HepG2 (cell line): ENCODE data around the gene MAN2B2. TPM values are rescaled to one million over a fixed set of nuclear protein-coding genes. Genes with fewer than 3 reads are reported as not detected.
A peak's percentile ranks its signal among the peaks of the same experiment; 100 is the strongest.

Experiments used
- ATAC-seq: fragments of 200-7000 bp; cut with Tn5 transposase; 3 replicates; pipeline ENCODE4 v1.9.1; 2020; ENCODE audit warnings: mild to moderate bottlenecking, moderate library complexity
- BruUV-seq: library from RNA; stranded (reverse); fragments of 400-500 nt; replicated peaks from 2 replicates; lab custom pipeline; 2021; lab: Mats Ljungman, UMichigan
- CTCF ChIA-PET: fragments of 300-600 bp; formaldehyde crosslinking; extraction: SDS; loops from one replicate; lab custom pipeline; 2021; ENCODE audit warnings: low total read pairs, inconsistent platforms, low intra/inter-chr PET ratio; lab: Yijun Ruan, JAX
- POLR2A ChIA-PET: fragments of 350-600 bp; sonication (Branson Sonifier 250); formaldehyde crosslinking; loops from one replicate; lab custom pipeline; 2020; ENCODE audit warnings: antibody characterized with exemption, inconsistent platforms; lab: Yijun Ruan, JAX
- DNase-seq: peaks from one replicate; pipeline ENCODE4 v3.0.0-alpha.2; 2015; ENCODE audit warnings: low spot score
- FAIRE-seq: peaks from 3 replicates; lab custom pipeline; 2011; peaks lifted over from hg19 to GRCh38; lab: Jason Lieb, UNC
- H2AFZ ChIP-seq: one replicate; pipeline ENCODE4 v1.6.1; 2011; ENCODE audit warnings: low read length, inconsistent platforms
- H3K27ac ChIP-seq: fragments of 300-600 bp; 3 replicates; pipeline ENCODE4 v1.8.0; 2011; ENCODE audit warnings: mixed run types, mild to moderate bottlenecking, mixed read lengths, low read length, inconsistent platforms; ENCODE audit not compliant: insufficient read depth; ENCODE audit errors: extremely low read length
- H3K27me3 ChIP-seq, 2 experiments: fragments of 200-600 bp in 1 of 2; 2 replicates in 1 of 2; 3 replicates in 1 of 2; pipeline versions ENCODE4 v1.6.0 to v1.8.0; 2011; ENCODE audit warnings: low read length in 2 of 2, mild to moderate bottlenecking in 2 of 2, moderate library complexity in 2 of 2, inconsistent platforms in 1 of 2; ENCODE audit not compliant: insufficient read depth in 2 of 2, control insufficient read depth in 1 of 2
- H3K36me3 ChIP-seq, 2 experiments: fragments of 200-600 bp in 1 of 2; replicated peaks in 1 of 2; 2 replicates in 1 of 2; 3 replicates in 1 of 2; pipeline versions ENCODE4 v1.5.1 to v1.8.0; 2011; ENCODE audit warnings: low read length in 2 of 2, inconsistent platforms in 1 of 2; ENCODE audit not compliant: insufficient read depth in 2 of 2, control insufficient read depth in 1 of 2
- H3K4me1 ChIP-seq: 2 replicates; pipeline ENCODE4 v1.5.1; 2012; ENCODE audit warnings: low read length, inconsistent platforms; ENCODE audit not compliant: insufficient read depth
- H3K4me2 ChIP-seq: 2 replicates; pipeline ENCODE4 v1.6.0; 2011; ENCODE audit warnings: low read depth, low read length, inconsistent platforms
- H3K4me3 ChIP-seq, 3 experiments: fragments of 200-600 bp in 1 of 3; sonication (generic), shearing (Covaris generic) in 1 of 3; replicated peaks in 1 of 3; 2 replicates each; pipeline ENCODE4 v1.5.1; 2011 to 2016; ENCODE audit warnings: low read length in 3 of 3, inconsistent platforms in 2 of 3, low read depth in 2 of 3, mild to moderate bottlenecking in 2 of 3, control low read depth in 1 of 3, mixed read lengths in 1 of 3; ENCODE audit not compliant: insufficient read depth in 1 of 3
- H3K79me2 ChIP-seq: one replicate; pipeline ENCODE4 v1.6.1; 2011; ENCODE audit warnings: low read length, inconsistent platforms; ENCODE audit not compliant: insufficient read depth
- H3K9ac ChIP-seq: 2 replicates; pipeline ENCODE4 v1.6.0; 2011; ENCODE audit warnings: mild to moderate bottlenecking, low read depth, low read length, inconsistent platforms; ENCODE audit not compliant: insufficient read depth
- H3K9me3 ChIP-seq: 2 replicates; pipeline ENCODE4 v1.5.1; 2012; ENCODE audit warnings: mild to moderate bottlenecking, low read length
- H4K20me1 ChIP-seq: 2 replicates; pipeline ENCODE4 v1.6.0; 2011; ENCODE audit warnings: inconsistent platforms, mild to moderate bottlenecking, low read length, moderate library complexity; ENCODE audit not compliant: insufficient read depth
- AGO1 ChIP-seq: fragments of 200-400 bp; formaldehyde crosslinking; IDR thresholded peaks from 2 replicates; pipeline ENCODE4 v1.6.1; 2017; ENCODE audit warnings: mild to moderate bottlenecking, low read depth, low read length, moderate library complexity; ENCODE audit not compliant: poor library complexity, severe bottlenecking
- CC2D1A ChIP-seq: sonication (generic); formaldehyde crosslinking; IDR thresholded peaks from 2 replicates; pipeline ENCODE4 v1.8.1; 2023; ENCODE audit warnings: mild to moderate bottlenecking, missing genetic modification reagents
- HMGXB3 ChIP-seq: sonication (generic); formaldehyde crosslinking; IDR thresholded peaks from 2 replicates; pipeline ENCODE4 v1.4.0; 2020; ENCODE audit warnings: missing genetic modification reagents, borderline replicate concordance
- LCORL ChIP-seq, 2 experiments: fragments of 450-650 bp in 1 of 2; sonication (generic) in 1 of 2; formaldehyde crosslinking in 1 of 2; IDR thresholded peaks; 2 replicates each; pipeline versions ENCODE4 v1.5.0 to v1.6.1; 2017 to 2020; ENCODE audit warnings: antibody characterized with exemption in 1 of 2, missing genetic modification reagents in 1 of 2
- MEIS1 ChIP-seq: sonication (generic); formaldehyde crosslinking; IDR thresholded peaks from 2 replicates; pipeline ENCODE4 v1.9.0; 2021; ENCODE audit warnings: mild to moderate bottlenecking, missing genetic modification reagents, moderate library complexity, borderline replicate concordance
- SMAD9 ChIP-seq: sonication (generic); formaldehyde crosslinking; IDR thresholded peaks from 2 replicates; pipeline ENCODE4 v1.5.1; 2020; ENCODE audit warnings: mild to moderate bottlenecking, missing genetic modification reagents
- ZBTB43 ChIP-seq: sonication (generic); formaldehyde crosslinking; conservative IDR thresholded peaks from 2 replicates; pipeline ENCODE4 v1.4.0; 2020; ENCODE audit warnings: missing genetic modification reagents
- ZNF451 ChIP-seq: sonication (generic); formaldehyde crosslinking; IDR thresholded peaks from 2 replicates; pipeline ENCODE4 v1.5.0; 2020; ENCODE audit warnings: mild to moderate bottlenecking, missing genetic modification reagents
- ZNF709 ChIP-seq: sonication (generic); formaldehyde crosslinking; IDR thresholded peaks from 2 replicates; pipeline ENCODE4 v1.5.0; 2020; ENCODE audit warnings: mild to moderate bottlenecking, missing genetic modification reagents
- ZNF737 ChIP-seq: sonication (generic); formaldehyde crosslinking; IDR thresholded peaks from 2 replicates; pipeline ENCODE4 v1.5.0; 2020; ENCODE audit warnings: missing genetic modification reagents, mild to moderate bottlenecking, borderline replicate concordance
- WGBS: methylation state at CpG from one replicate; pipeline ENCODE4 v1.1.6; 2017; ENCODE audit warnings: low lambda C conversion rate; 5-methylcytosine and 5-hydroxymethylcytosine counted together
- in situ Hi-C: cut with HindIII; loops from 2 replicates; pipeline ENCODE4 v1.10.0; 2017; ENCODE audit warnings: low pct_unique_long_range_greater_than_20kb; ENCODE audit not compliant: extremely low pct_ligation_motif_present
- intact Hi-C: fragments of 100-400 bp; cut with micrococcal nuclease; formaldehyde crosslinking; loops from one replicate; pipeline ENCODE4 v1.10.0; 2022; ENCODE audit not compliant: unreplicated experiment
- polyA plus RNA-seq, 8 experiments: library from polyadenylated mRNA; depleted of rRNA in 3 of 8; stranded (reverse) in 7 of 8; unstranded in 1 of 8; fragments of >200 nt; fragmentation: Illumina TruSeq in 4 of 8; extraction: Trizol in 4 of 8; gene quantifications; 2 replicates each; pipeline versions ENCODE4 v1.2.1 to v1.2.3, GENCODE V29; 2011 to 2016; ENCODE audit warnings: low read depth in 4 of 8, missing spikeins in 1 of 8, mixed read lengths in 1 of 8; ENCODE audit not compliant: insufficient read depth in 1 of 8
- total RNA-seq, 5 experiments: library from RNA; depleted of rRNA; stranded (reverse); fragments of >200 nt; fragmentation: Illumina TruSeq; extraction: Trizol; gene quantifications; 2 replicates each; pipeline ENCODE4 v1.2.3, GENCODE V29; 2016; ENCODE audit warnings: low read depth in 1 of 5

MAN2B2 gene
- total and polyA plus RNA-seq, 2 of the 13 experiments (the other 11 are each of a cell fraction or from before 2014, with no cell fraction given) = 4.8 to 5.4 TPM

DNA sequence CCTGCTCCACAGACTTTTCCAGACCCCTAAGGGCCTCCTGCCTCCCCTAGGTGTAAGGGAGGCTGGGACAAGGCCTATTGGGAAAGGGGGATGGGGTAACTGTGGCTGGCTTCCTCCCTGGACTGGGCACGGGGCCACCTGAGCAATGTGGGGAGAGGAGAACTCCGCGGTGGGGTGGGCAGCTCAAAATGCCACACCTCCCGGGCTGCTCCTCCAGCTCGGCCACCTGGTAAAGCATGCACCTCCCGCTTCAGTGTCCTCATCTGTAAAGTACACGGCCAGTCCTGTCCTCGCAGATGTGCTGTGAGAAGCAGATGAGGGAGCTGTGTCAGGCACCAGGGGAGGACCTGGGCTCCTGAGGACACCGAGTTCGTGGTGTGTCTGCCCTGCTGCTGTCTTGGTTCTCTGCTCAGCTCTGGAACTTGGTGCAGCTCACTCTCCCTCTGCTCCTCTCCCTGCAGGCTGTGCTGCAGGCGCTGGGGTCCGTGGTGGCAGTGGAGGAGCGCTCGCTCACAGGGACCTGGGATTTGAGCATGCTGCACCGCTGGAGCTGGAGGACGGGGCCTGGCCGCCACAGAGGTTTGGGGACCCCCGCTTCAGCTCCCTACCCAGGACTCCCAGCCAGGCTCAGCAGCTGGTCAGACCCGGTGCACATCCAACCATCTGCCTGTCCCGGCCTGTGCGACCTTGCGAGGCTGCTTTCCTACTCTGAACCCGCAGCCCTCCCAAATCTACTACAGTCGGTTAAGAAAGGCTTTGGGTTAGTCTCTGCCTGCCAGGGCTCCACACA lies 44.7 kb downstream of the MAN2B2 start:
- Histone ChIP-seq H3K4me3 (no peak overlapping the region), H3K9ac (no peak overlapping the region), H4K20me1 (no peaks in the 10 kb centered on the region), H3K4me1 (no peaks in the 10 kb centered on the region), H3K79me2 (no peaks in the 10 kb centered on the region), H3K36me3 (peaks cover 2 to 5% of the 10 kb centered on the region in 2 experiments; a peak in 2 of 5 replicates), H3K9me3 (no peaks in the 10 kb centered on the region), H2AFZ (no peak overlapping the region), H3K27me3 (no peaks in the 10 kb centered on the region; a peak in 1 of 5 replicates), H3K27ac (no peak overlapping the region), H3K4me2 (no peak overlapping the region)
- WGBS = 75% methylated on average over 3 of the region's 24 CpGs
- TF ChIP-seq SMAD9 (no peak), ZBTB43 (CRISPR knock-in tag) (no peak)
- ATAC-seq (no peak; the same call in 2 of the 3 replicates), FAIRE-seq (no peak), DNase-seq (no peak)
- intact Hi-C loops (loop anchor here (10.0 kb wide), 1 partner anchor 65 kb away; no protein-coding TSS in a partner anchor), in situ Hi-C loops (no loop called here)
- CTCF ChIA-PET = no interaction called here
- BruUV-seq = no TSS peak
- POLR2A ChIA-PET = no interaction called here

DNA sequence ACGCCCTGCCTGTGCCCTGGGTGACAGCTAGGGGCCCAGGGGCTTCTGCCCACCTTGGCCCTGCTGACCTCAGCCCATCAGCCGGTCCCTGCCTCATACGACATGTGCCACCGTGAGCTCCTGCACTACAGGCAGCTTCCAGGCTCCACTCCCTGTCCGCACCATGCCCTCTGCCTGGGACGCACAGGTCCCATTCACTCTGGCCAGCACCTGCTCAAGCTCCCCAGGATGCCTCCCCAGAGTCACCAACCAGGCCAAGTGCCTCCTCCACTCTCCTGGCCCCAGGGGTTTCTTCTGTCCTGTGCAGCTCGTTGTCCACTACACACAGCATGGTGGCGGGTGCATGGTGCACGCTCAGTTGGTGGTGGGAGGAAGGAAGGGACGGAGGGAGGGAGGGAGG lies 45.3 kb downstream of the MAN2B2 start:
- H3K9me3 ChIP-seq = no peaks in the 10 kb centered on the region
- no peak overlapping the region for H3K4me2 ChIP-seq
- H2AFZ ChIP-seq = no peak overlapping the region
- peaks cover 2 to 5% of the 10 kb centered on the region in 2 experiments; a peak in 1 of 5 replicates for H3K36me3 ChIP-seq
- intact Hi-C loops = loop anchor here (10.0 kb wide), 1 partner anchor 65 kb away; no protein-coding TSS in a partner anchor
- FAIRE-seq (no peak), DNase-seq (no peak), ATAC-seq (peak; percentile 13; the same call in 1 of the 3 replicates)
- in situ Hi-C loops = no loop called here
- H3K4me1 ChIP-seq = peaks cover 2% of the 10 kb centered on the region
- BruUV-seq = no TSS peak
- 97% methylated on average over 7 of the region's 10 CpGs for WGBS
- H3K27me3 ChIP-seq = no peaks in the 10 kb centered on the region; a peak in 1 of 5 replicates
- H3K27ac ChIP-seq = no peak overlapping the region
- no peaks in the 10 kb centered on the region for H3K79me2 ChIP-seq
- H3K9ac ChIP-seq = no peak overlapping the region
- CTCF ChIA-PET = no interaction called here
- H4K20me1 ChIP-seq = no peaks in the 10 kb centered on the region
- POLR2A ChIA-PET = no interaction called here
- H3K4me3 ChIP-seq = no peak overlapping the region
- TF ChIP-seq ZNF451 (CRISPR knock-in tag) = no peak
- no peak for TF ChIP-seq CC2D1A (CRISPR knock-in tag)
- TF ChIP-seq HMGXB3 (CRISPR knock-in tag) = no peak
- TF ChIP-seq LCORL (IDR thresholded peaks at IDR 0.05) = no peak
- TF ChIP-seq LCORL (CRISPR knock-in tag; IDR thresholded peaks at IDR 0.05) = no peak
- no peak for TF ChIP-seq ZNF737
- no peak for TF ChIP-seq ZNF709 (CRISPR knock-in tag)
- no peak for TF ChIP-seq MEIS1
- TF ChIP-seq AGO1 = no peak
